ENCODE data around the gene YWHAG.

DNA sequence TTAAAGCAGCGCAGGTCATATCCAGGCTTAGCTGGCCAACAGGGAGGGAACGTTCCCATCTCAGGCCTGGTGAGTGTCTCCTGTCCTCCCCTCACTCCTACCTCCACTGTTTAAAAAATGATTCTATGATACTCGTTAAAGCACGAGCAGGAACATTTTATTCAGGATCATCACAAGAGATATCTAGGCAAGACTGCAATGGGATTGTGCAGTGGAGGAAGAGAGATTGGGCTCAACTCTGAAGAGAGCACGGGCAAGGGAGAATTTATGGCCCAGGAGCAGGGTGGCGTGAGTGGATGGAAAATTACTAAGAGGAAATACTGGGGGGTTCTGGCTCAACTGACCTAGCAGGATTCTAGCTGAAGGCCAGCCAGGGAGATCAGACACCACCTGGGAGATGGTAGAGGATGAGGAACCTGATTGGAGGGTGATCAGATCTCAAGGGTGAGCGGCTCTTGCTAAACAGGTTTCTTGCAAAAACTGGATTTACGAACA lies 65.3 kb downstream of the YWHAG start:
- TF ChIP-seq EZH2 (IDR thresholded peaks at IDR 0.05) (no peak), POLR2AphosphoS5 (IDR thresholded peaks at IDR 0.05; ENCODE audit: borderline replicate concordance, low read depth, low read length) (no peak), FOXP2 (optimal IDR thresholded peaks at IDR 0.05; ENCODE audit: control extremely low read depth, extremely low read length, insufficient read depth) (no peak)

Data from SK-N-MC (cell line).